Prostate gland (tissue), 2 donors: ENCODE data around the gene CYP27A1. TPM values are rescaled to one million over a fixed set of nuclear protein-coding genes. Genes with fewer than 3 reads are reported as not detected.

Source experiments
- DNase-seq: peaks from one replicate; pipeline ENCODE4 v3.0.0-alpha.2; 2019; ENCODE audit warnings: low spot score
- H3K27ac ChIP-seq, 2 donors: fragments of 200-600 bp; sonication (generic); 2 replicates each; pipeline ENCODE4 v1.5.1; 2017 to 2019
- H3K27me3 ChIP-seq: fragments of 200-600 bp; sonication (generic); replicated peaks from 2 replicates; pipeline ENCODE4 v1.5.1; 2019; ENCODE audit not compliant: insufficient read depth
- H3K36me3 ChIP-seq, 2 donors: fragments of 200-600 bp; sonication (generic); 1 replicate in 1 of 2; 2 replicates in 1 of 2; pipeline versions ENCODE4 v1.5.1 to v1.8.1; 2017 to 2019
- H3K4me1 ChIP-seq: fragments of 200-600 bp; sonication (generic); replicated peaks from 2 replicates; pipeline ENCODE4 v1.5.1; 2019
- H3K4me3 ChIP-seq, 2 donors: fragments of 200-600 bp; sonication (generic); 2 replicates each; pipeline ENCODE4 v1.5.1; 2017 to 2019
- H3K9me3 ChIP-seq: fragments of 200-600 bp; sonication (generic); 2 replicates; pipeline ENCODE4 v1.5.1; 2017
- POLR2A ChIP-seq: fragments of 450-650 bp; IDR thresholded peaks from one replicate; pipeline ENCODE4 v1.6.1; 2016; ENCODE audit warnings: antibody characterized with exemption, mild to moderate bottlenecking
- POLR2AphosphoS5 ChIP-seq: sonication (generic); formaldehyde crosslinking; IDR thresholded peaks from one replicate; pipeline ENCODE4 v1.6.1; 2017; ENCODE audit warnings: antibody characterized with exemption
- WGBS: methylation state at CpG from one replicate; pipeline ENCODE4 v1.1.5; 2018; 5-methylcytosine and 5-hydroxymethylcytosine counted together
- intact Hi-C: fragments of 100-400 bp; cut with DNase I; formaldehyde crosslinking; loops from one replicate; pipeline ENCODE4 v1.14.2; 2022
- total RNA-seq, 2 donors: library from RNA; depleted of rRNA; stranded (reverse); fragments of >200 nt; gene quantifications; one replicate each; pipeline ENCODE4 v1.1.0, GENCODE V29; 2016
- TF ChIP-seq, protein P1 (sequence below), 4 experiments: fragments of 200-600 bp in 2 of 4; fragments of 450-650 bp in 2 of 4; sonication (generic) in 2 of 4; IDR thresholded peaks; 1 replicate in 3 of 4; 2 replicates in 1 of 4; pipeline ENCODE4 v1.5.1; 2016 to 2019; ENCODE audit warnings: antibody characterized with exemption in 4 of 4, mild to moderate bottlenecking in 2 of 4, moderate library complexity in 2 of 4

The CYP27A1 gene
- total RNA-seq, 2 donors from 2014 or later = 97.7 to 98.3 TPM

DNA sequence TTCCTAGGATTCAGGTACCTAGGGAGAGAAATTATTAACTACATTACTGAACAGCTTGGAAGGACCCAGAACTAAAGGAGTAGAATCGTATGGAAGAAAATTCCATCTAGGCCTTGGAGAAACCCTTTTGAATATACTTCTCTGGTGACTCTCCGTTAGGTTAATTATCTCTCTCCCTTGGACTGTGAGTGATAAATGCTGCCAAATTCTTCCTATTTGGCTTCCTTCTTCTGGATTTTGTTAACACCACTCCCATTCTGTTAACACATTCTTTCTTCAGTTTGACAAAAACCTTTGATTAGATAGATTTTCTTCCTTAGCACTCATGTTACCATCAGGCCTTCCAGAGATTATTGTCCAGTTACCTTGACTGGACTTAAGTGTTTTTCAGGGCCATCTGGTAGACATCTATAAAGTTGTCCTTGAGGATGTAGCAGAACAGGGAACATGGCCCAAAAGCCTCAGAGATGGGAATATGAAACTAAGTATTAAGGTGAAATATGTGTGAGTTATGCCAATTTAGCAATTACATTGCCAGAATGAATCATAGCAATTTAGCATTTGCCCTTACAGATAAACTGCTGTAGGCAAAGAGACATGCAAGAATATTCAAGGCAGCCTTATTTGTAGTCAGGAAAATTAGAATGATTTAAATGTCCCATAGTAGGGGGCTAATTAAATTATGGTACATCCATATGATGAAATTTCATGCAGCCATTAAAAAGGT is 6.7 kb downstream of the CYP27A1 start:
- no peak for TF ChIP-seq POLR2AphosphoS5
- TF ChIP-seq, protein P1, sequence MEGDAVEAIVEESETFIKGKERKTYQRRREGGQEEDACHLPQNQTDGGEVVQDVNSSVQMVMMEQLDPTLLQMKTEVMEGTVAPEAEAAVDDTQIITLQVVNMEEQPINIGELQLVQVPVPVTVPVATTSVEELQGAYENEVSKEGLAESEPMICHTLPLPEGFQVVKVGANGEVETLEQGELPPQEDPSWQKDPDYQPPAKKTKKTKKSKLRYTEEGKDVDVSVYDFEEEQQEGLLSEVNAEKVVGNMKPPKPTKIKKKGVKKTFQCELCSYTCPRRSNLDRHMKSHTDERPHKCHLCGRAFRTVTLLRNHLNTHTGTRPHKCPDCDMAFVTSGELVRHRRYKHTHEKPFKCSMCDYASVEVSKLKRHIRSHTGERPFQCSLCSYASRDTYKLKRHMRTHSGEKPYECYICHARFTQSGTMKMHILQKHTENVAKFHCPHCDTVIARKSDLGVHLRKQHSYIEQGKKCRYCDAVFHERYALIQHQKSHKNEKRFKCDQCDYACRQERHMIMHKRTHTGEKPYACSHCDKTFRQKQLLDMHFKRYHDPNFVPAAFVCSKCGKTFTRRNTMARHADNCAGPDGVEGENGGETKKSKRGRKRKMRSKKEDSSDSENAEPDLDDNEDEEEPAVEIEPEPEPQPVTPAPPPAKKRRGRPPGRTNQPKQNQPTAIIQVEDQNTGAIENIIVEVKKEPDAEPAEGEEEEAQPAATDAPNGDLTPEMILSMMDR (IDR thresholded peaks at IDR 0.05) = no peak
- TF ChIP-seq POLR2A = no peak
- H3K27ac ChIP-seq = no peak overlapping the region
- intact Hi-C loops = no loop called here
- WGBS = 77% methylated on average over 2 of the region's 2 CpGs
- no peaks in the 10 kb centered on the region for H3K4me1 ChIP-seq
- H3K9me3 ChIP-seq = no peaks in the 10 kb centered on the region
- no peak overlapping the region for H3K4me3 ChIP-seq
- no peaks in the 10 kb centered on the region for H3K36me3 ChIP-seq
- no peak for DNase-seq
- H3K27me3 ChIP-seq = no peaks in the 10 kb centered on the region

- 100% methylated on average over 1 of the region's 1 CpG for WGBS
- Histone ChIP-seq H3K27me3 (no peaks in the 10 kb centered on the region), H3K36me3 (no peaks in the 10 kb centered on the region), H3K4me1 (no peaks in the 10 kb centered on the region), H3K27ac (no peak overlapping the region), H3K9me3 (no peaks in the 10 kb centered on the region), H3K4me3 (no peak overlapping the region)
- TF ChIP-seq POLR2AphosphoS5 = no peak
- no peak for TF ChIP-seq POLR2A
- TF ChIP-seq, protein P1 (IDR thresholded peaks at IDR 0.05) = no peak
- no peak for DNase-seq
- intact Hi-C loops = no loop called here
Observed at GRCh38 chr2:218792433-218792832, 10.5 kb downstream of the CYP27A1 start.

DNA sequence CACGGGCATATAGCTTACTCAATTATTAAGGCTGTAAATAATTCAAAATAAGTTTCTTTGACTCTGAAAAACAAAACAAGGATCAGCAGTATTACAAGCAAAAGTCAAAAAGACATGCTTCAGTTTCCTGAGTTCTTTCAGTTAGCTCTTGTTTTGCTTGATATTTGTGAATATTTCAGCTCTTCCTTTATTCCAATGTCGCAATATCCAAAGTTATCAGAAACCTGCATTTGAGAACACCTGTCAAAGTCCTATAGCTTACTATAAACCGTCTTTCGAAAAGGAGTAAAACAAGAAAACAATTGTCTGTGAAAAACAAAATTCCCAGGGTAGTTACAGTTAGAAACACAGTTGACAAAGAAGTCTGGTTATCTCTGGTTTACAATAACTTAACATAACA is 14.7 kb downstream of the CYP27A1 start:
- no peak for DNase-seq
- 96% methylated on average over 4 of the region's 4 CpGs for WGBS
- Histone ChIP-seq H3K36me3 (no peaks in the 10 kb centered on the region), H3K4me1 (no peaks in the 10 kb centered on the region), H3K9me3 (no peaks in the 10 kb centered on the region), H3K27ac (no peak overlapping the region), H3K27me3 (no peaks in the 10 kb centered on the region), H3K4me3 (no peak overlapping the region)
- TF ChIP-seq POLR2AphosphoS5 (no peak), POLR2A (no peak)
- TF ChIP-seq, protein P1 (IDR thresholded peaks at IDR 0.05) = no peak
- intact Hi-C loops = no loop called here

- Histone ChIP-seq H3K27me3 (no peaks in the 10 kb centered on the region), H3K4me3 (no peak overlapping the region), H3K36me3 (no peaks in the 10 kb centered on the region), H3K4me1 (no peaks in the 10 kb centered on the region), H3K27ac (peak overlapping the region in 1 of 2 donors; percentile 27), H3K9me3 (no peaks in the 10 kb centered on the region)
- 62% methylated on average over 12 of the region's 12 CpGs for WGBS
- TF ChIP-seq POLR2A (no peak), POLR2AphosphoS5 (no peak)
- TF ChIP-seq, protein P1 (IDR thresholded peaks at IDR 0.05) = no peak
- no peak for DNase-seq
- intact Hi-C loops = no loop called here
Observed at GRCh38 chr2:218798767-218799504, 17.0 kb downstream of the CYP27A1 start.
